T-helper 1 cell (primary cell): ENCODE data around the gene ZIC4.

Experiments
- DNase-seq, 5 donors: peaks; one replicate each; pipeline ENCODE4 v3.0.0-alpha.2; 2012 to 2020

Gene ZIC4

DNA sequence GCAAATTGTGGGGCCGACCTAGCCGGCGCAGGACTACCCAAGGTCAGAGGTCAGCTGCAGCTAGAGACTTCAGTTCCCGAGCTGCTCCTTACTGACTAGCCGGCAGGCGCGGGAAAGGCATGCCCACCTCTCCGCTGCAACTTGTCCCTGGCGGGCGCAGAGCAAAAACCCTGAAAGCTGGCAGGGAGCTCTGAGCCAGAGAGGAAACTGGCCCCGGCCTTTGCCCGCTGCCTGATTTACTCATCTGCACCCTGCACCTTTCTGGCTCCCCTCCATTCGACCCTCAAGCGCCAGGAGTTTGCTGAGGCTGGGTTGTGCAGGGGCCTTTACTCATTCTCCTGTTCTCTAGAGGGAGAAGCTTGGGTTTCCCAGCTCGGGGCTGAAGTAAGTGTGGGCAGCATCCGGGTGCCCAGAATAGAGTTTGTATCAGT, 1.5 kb downstream of the ZIC4 start:
- no peak for DNase-seq

DNA sequence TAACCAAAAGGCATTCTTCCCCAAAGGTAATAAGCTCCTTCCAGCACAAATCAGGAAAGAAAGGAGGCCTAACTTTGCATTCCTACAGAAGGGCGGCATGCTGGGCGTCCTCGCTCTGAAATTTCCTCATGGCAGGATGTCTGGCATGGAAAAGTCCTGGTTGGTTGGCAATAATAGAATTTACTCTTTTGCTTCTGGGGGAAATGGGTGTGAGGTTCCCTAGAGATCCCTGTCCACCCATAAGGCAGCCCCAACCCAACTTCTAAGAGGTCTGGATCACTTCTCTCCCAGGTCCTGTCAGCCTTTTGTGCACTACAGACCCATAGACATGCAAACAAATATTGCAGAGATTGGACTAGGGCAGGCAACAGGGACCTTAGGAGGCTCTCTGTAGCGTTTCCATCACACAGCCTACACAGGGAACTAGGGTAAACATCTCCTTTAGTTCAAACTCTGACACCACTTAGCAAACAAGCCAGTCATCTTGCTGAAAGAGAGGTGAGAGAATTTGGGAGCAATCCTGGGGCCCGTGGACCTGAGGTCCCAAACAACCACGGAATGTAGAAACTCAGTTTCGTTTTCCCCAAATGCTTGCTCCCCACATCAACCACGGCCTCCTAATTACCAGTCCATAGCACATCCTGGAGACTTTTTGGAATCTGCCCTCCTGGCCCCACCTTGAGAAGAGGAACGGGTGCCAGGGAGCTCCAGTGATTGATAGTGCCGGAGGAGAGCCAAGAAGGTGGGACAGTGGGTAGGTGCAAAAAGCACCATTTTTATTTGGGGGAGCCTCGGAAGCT, 2.1 kb downstream of the ZIC4 start:
- no peak for DNase-seq

- DNase-seq = no peak
Measured at GRCh38 chr3:147403511-147403910, 2.8 kb downstream of the ZIC4 start.

GRCh38 chr3:147402159-147402558, 4.2 kb downstream of the ZIC4 start:
- no peak for DNase-seq

DNA sequence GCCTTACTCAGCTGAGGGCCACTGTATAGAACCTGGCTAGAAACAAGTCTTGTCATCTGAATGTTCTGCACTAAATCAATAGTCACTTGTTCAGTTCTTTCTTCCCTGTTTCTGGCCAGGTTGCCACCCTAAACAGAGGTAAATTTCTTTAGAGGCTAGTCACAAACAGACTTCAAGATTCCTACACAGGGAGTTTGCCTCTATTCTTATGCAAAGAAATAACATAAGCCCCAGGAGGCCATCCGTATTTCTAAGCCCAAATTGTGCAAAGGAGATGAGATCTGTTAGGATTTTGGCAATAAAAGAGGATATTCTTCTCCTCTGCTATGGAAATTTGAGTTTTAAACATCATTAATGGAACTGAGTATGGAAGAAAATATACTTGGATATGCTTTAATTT, 4.9 kb downstream of the ZIC4 start:
- DNase-seq = no peak

DNA sequence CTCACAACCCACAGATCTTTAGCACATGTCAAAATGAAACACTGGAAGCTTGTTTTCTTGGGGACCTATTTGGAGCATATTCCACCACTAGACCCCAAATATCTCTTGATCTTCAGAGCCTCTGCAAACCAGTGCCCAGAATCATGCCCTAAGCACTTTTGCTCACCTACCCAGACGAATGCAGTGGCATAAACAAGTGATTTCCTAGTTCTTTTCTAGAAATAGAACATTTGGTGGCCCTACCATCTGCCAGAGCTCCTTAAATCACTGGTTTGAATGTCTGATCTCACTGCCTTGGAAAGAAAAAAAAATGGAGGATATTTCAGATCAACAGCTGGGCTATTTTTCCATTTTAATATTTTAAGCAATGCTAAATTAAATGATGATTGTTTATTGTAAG, 5.3 kb downstream of the ZIC4 start:
- DNase-seq = no peak

DNA sequence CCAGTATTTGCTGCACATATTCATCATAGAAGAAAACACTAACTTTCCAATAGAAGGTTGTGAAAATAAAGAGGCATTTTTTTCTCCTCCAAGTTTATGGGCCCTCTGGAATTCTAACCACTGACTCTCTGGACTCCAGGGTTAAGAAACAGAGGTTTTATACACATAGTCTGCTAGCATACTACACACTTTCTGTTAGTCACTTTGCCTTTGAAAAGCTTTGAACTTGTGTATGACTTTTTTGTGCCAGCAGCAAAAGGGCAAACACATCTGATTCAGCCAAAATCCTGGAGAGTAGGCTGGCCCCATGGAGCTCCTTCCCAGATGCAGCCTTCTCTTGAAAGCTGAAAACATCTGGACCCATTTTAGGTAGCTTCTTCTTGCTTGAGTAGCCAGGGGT, 6.2 kb downstream of the ZIC4 start:
- no peak for DNase-seq

DNA sequence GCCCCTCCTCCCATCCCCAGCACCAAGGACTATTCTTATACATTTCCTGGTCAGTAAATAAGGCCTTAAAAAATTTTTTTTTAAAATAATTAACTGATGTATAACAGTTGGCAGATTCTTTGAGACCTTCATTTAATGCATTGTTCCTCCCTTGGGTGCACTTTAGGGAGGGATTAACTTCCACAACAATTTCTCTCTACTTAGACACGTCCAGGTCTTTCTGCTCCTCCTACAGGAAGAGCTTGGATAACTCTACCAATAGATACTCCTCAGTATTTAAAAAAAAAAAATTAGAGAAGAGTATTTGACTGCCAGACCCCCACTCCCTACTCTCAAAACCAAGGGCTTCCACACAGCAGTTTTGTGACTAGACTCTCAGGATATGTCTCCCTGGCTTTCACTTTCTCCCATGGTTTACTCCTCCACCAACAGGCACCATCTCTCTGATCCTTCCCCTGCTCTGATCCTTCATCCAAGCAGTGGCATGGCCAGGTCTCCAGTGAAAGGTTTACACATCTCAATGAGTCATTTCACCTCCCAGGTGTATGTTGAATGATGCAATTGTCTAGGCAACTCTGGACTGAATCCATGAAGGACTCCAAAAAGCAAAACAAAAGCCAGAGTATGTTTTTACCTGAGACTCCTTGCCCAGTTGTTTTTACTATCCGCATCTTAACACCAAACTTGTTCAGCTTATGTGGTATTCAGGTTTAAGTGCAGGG, 7.4 kb downstream of the ZIC4 start:
- no peak for DNase-seq

DNA sequence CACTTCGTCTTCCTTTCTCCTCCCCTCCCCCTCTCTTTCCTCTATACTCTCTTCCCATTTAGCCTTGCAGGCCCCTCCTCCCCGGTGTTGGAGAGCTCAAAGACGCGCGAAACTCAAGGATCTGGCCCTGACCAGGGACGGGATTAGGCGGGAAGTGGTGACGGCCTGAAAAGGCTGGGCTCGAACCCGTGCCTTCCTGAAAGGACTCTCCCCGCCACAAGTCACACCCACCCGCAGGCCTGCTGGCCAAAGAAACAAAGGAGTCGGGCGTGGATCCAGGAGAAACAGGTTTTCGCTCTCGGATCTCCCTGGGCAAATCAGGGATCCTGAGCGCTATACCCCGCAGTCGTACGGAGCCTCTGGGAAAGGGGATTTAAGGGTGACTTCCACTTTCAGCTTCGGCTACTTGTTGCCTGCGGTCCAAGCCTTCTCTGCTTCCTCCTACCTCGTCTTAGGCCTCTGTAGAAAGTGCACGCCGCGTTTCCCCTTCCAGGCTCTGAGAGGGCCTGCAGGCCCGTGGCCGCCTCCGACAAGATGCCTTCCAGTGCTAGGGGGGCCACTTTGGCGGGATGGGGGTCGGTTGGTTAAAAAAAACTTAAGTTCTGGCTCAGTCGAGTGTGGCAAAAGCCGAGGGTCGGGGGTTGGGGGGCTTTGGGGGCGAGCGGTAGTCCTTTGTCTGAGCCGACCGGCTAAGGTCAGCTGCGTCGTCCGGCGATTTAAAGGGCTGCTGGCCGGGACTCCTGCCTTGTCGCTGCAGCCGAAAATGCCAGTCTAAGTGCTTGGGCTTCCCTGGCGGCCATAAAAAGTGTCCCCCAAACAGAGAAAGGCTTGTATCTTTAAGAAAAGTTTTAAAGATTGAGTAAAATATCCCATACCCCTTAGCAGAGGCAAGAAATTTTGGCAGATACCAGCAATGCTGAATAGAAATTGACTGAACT, 8.2 kb downstream of the ZIC4 start:
- no peak for DNase-seq

GRCh38 chr3:147397155-147397874, 9.0 kb downstream of the ZIC4 start:
- no peak for DNase-seq

DNA sequence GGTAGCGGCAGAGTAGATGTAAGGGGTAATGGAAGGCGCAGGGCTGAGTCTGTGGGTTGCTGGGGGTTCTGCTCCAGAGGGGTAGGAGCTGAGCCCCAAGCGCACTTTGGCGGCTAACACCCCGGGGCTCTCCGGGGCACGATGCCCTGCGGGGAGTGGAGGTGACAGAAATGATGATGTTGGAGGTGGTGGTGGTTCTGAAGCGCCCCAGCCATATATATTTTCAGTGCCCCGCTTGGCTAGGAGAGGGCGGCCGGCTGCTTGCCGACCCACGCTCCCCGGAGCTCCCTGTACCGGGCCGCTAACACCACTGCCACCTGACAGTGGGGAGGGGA, 9.7 kb downstream of the ZIC4 start:
- no peak for DNase-seq

- DNase-seq = no peak
Measured at GRCh38 chr3:147395899-147396711, 10.2 kb downstream of the ZIC4 start.

DNA sequence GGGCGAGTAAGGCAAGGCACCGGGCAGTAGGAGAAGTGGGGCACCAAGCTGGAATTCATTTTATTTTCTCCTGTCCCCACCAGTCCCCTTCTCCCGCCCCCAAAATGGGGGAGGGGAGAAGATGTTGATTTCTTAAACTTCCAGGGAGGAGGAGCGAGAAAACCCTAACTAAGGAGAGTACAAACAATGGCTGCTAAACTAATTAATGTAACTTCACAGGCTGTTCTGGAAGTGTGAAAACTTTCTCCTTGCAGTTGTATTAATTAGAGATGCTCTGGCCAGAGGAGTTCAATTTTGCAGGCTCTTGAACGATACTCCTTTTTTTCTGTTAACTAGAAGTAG, 11.5 kb downstream of the ZIC4 start:
- DNase-seq = no peak

DNA sequence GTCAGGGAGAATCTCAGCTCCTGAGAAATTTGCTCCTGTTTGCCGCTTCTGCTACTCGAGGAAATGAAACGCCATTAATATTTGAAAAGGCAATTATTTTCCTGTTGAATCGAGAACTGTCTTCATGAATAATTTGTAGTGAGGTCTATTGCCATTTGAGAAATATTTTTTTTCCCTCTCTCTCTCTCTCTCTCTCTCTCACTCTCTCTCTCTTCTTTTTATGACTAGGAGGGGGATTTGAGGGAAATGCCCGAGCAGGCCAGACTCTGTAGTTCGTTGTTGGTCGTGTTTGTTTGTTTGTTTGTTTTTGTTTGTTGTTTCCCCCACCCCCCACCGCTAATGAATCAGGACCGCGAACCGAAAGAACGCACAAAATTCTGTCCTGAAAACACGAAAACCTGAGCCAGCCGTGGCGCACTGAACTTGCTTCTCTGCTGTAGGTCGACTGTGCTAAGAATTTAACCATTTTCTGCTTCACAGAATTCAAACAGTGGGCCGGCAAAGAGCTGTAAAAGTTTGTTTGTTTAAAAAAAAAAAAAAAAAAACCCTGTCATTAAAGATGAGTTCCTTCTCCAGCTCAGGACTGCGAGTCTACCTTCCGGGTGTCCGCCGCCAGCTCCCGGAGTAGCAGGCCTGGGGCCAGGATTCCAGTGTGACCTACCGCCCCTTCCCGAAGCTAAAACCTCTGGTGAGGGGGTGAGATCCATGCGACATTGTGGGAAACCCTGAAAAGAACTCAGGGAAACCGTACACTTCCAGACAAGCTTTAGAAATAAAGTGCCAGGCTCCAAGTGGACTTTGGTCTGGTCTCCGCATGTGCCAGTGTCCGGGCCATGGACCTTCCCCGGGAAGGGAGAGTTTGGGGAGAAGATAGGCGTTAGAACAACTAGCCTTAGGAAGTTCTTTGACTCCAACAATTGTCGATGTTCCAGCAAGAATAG, 12.1 kb downstream of the ZIC4 start:
- no peak for DNase-seq

DNA sequence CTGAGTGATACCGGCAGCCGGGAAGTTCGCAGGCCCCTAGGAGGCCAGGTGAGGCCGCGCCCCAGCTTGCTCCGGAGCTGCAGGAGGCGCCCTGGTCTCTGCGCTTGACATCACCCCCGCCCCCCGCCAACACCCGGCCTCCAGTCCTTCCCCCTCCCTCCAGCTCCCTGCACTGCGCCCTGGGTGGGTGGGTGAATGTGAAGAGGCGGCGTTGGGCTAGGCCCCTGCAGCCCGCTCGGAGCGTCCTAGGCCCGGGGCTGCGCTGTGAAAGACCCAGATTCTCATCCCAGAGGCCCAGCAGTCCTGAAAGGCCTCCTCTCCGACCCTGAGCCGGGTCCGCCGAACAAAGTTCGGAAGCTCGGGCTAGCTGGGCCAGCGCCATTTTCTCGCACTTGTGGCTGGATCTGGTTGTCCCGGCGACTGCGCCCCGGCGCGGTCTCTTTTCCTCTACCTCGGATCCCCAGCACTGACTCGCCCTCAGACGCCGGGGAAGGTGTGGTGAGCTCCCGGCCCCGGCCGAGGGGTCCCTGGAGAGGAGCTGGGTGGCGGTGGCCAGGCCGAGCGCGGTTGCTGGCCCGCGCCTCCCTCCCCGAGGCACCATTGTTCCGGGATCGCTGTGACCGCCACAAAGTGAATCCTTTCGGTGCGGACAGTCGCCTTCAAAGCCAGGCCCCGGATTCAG, 12.9 kb downstream of the ZIC4 start:
- no peak for DNase-seq

DNA sequence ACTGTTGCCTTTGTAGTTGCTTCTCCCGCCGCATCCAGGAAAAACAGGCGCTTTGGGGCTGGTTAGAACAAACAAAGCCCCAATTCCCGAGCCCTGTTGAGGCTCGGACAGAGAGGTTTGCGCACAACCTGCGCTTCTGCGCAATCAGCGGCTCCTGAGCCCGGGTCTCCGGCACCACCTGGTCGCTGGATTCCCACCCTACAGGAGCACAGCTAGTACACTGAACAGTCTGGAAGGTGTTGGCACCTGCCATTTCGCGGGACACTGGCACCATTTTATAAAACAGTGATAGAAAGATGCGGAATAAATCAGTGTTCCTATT, 13.8 kb downstream of the ZIC4 start:
- DNase-seq = no peak

GRCh38 chr3:147391781-147392624, 14.3 kb downstream of the ZIC4 start:
- DNase-seq = no peak

- DNase-seq = no peak
Measured at GRCh38 chr3:147390589-147391569, 15.5 kb downstream of the ZIC4 start.
